Activated T-helper 17 cell treated with anti-CD3 and anti-CD28 coated beads, Interleukin-2, amount 50 U/mL, for 72 hours (primary cell): ENCODE measurements around the gene IRX4. TPM values are rescaled to one million over a fixed set of nuclear protein-coding genes. Genes with fewer than 3 reads are reported as not detected.

Experiments used
- ATAC-seq: fragments of 150-1000 bp; cut with Tn5 transposase; replicated peaks from 2 replicates; pipeline ENCODE4 v1.10.0; 2021; ENCODE audit warnings: mild to moderate bottlenecking, moderate library complexity
- H3K27ac Mint-ChIP-seq: one replicate; pipeline ENCODE4 v1.8.0; 2022; ENCODE audit warnings: mixed read lengths
- H3K27me3 Mint-ChIP-seq: one replicate; pipeline ENCODE4 v1.8.0; 2022; ENCODE audit warnings: mixed read lengths
- H3K36me3 Mint-ChIP-seq: one replicate; pipeline ENCODE4 v1.8.0; 2022; ENCODE audit warnings: low read depth, mild to moderate bottlenecking, mixed read lengths
- H3K4me1 Mint-ChIP-seq: one replicate; pipeline ENCODE4 v1.8.0; 2022; ENCODE audit warnings: mixed read lengths
- H3K4me3 Mint-ChIP-seq: one replicate; pipeline ENCODE4 v1.8.0; 2022; ENCODE audit warnings: mild to moderate bottlenecking, mixed read lengths
- H3K9me3 Mint-ChIP-seq: one replicate; pipeline ENCODE4 v1.8.0; 2022; ENCODE audit warnings: mixed read lengths
- total RNA-seq, 2 donors: library from RNA; stranded (reverse); gene quantifications; one replicate each; pipeline ENCODE4 v1.2.3, GENCODE V29; 2022

The IRX4 gene
- total RNA-seq, 2 donors from 2014 or later: not detected

GRCh38 chr5:1840071-1840547 lies 42.6 kb downstream of the IRX4 start:
- no peaks in the 10 kb centered on the region for H3K36me3 Mint-ChIP-seq
- H3K27ac Mint-ChIP-seq: no peak overlapping the region
- no peaks in the 10 kb centered on the region for H3K4me1 Mint-ChIP-seq
- no peak overlapping the region for H3K4me3 Mint-ChIP-seq
- no peaks in the 10 kb centered on the region for H3K9me3 Mint-ChIP-seq
- ATAC-seq: no peak
- peaks cover 24% of the 10 kb centered on the region for H3K27me3 Mint-ChIP-seq

GRCh38 chr5:1838013-1838412 lies 44.7 kb downstream of the IRX4 start:
- Mint-ChIP-seq H3K9me3 (no peaks in the 10 kb centered on the region), H3K36me3 (no peaks in the 10 kb centered on the region), H3K4me1 (no peaks in the 10 kb centered on the region), H3K27ac (no peak overlapping the region), H3K27me3 (peaks cover 24% of the 10 kb centered on the region), H3K4me3 (no peak overlapping the region)
- ATAC-seq: no peak

- Mint-ChIP-seq H3K9me3 (no peaks in the 10 kb centered on the region), H3K36me3 (no peaks in the 10 kb centered on the region), H3K4me3 (no peak overlapping the region), H3K27me3 (peaks cover 24% of the 10 kb centered on the region), H3K4me1 (no peaks in the 10 kb centered on the region), H3K27ac (no peak overlapping the region)
- no peak for ATAC-seq
Observed at GRCh38 chr5:1836891-1837880, 45.5 kb downstream of the IRX4 start.

- Mint-ChIP-seq H3K27me3 (peaks cover 24% of the 10 kb centered on the region), H3K27ac (no peak overlapping the region), H3K4me3 (no peak overlapping the region), H3K9me3 (no peaks in the 10 kb centered on the region), H3K36me3 (no peaks in the 10 kb centered on the region), H3K4me1 (no peaks in the 10 kb centered on the region)
- ATAC-seq: no peak
Observed at GRCh38 chr5:1836176-1836890, 46.4 kb downstream of the IRX4 start.

GRCh38 chr5:1835431-1835830 lies 47.3 kb downstream of the IRX4 start:
- H3K27me3 Mint-ChIP-seq: peaks cover 22% of the 10 kb centered on the region
- H3K4me3 Mint-ChIP-seq: no peak overlapping the region
- H3K27ac Mint-ChIP-seq: no peak overlapping the region
- no peaks in the 10 kb centered on the region for H3K36me3 Mint-ChIP-seq
- ATAC-seq: no peak
- H3K4me1 Mint-ChIP-seq: no peaks in the 10 kb centered on the region
- H3K9me3 Mint-ChIP-seq: no peaks in the 10 kb centered on the region

GRCh38 chr5:1834721-1835429 lies 47.9 kb downstream of the IRX4 start:
- no peaks in the 10 kb centered on the region for H3K9me3 Mint-ChIP-seq
- no peak for ATAC-seq
- H3K27ac Mint-ChIP-seq: no peak overlapping the region
- H3K4me3 Mint-ChIP-seq: no peak overlapping the region
- H3K36me3 Mint-ChIP-seq: no peaks in the 10 kb centered on the region
- H3K4me1 Mint-ChIP-seq: no peaks in the 10 kb centered on the region
- H3K27me3 Mint-ChIP-seq: peaks cover 19% of the 10 kb centered on the region

GRCh38 chr5:1834022-1834551 lies 48.6 kb downstream of the IRX4 start:
- Mint-ChIP-seq H3K9me3 (no peaks in the 10 kb centered on the region), H3K27me3 (peaks cover 11% of the 10 kb centered on the region), H3K4me3 (no peak overlapping the region)

GRCh38 chr5:1833264-1834021 lies 49.3 kb downstream of the IRX4 start:
- Mint-ChIP-seq H3K27ac (no peak overlapping the region), H3K4me3 (no peak overlapping the region), H3K27me3 (peaks cover 10% of the 10 kb centered on the region), H3K9me3 (no peaks in the 10 kb centered on the region), H3K4me1 (no peaks in the 10 kb centered on the region), H3K36me3 (no peaks in the 10 kb centered on the region)
- no peak for ATAC-seq

More at GRCh38 chr5:1834022-1834551, 48.6 kb downstream of the IRX4 start:
- Mint-ChIP-seq H3K4me1 (no peaks in the 10 kb centered on the region), H3K27ac (no peak overlapping the region), H3K36me3 (no peaks in the 10 kb centered on the region)
- no peak for ATAC-seq

- H3K9me3 Mint-ChIP-seq: no peaks in the 10 kb centered on the region
- H3K27ac Mint-ChIP-seq: no peak overlapping the region
- H3K4me3 Mint-ChIP-seq: no peak overlapping the region
- ATAC-seq: no peak
- H3K27me3 Mint-ChIP-seq: peaks cover 7% of the 10 kb centered on the region
- H3K36me3 Mint-ChIP-seq: no peaks in the 10 kb centered on the region
- H3K4me1 Mint-ChIP-seq: no peaks in the 10 kb centered on the region
Observed at GRCh38 chr5:1832511-1833250, 50.0 kb downstream of the IRX4 start.

GRCh38 chr5:1831677-1832313 lies 50.9 kb downstream of the IRX4 start:
- Mint-ChIP-seq H3K36me3 (no peaks in the 10 kb centered on the region), H3K9me3 (no peaks in the 10 kb centered on the region), H3K4me1 (no peaks in the 10 kb centered on the region), H3K27me3 (peaks cover 5% of the 10 kb centered on the region), H3K4me3 (no peak overlapping the region), H3K27ac (no peak overlapping the region)
- no peak for ATAC-seq

- Mint-ChIP-seq H3K9me3 (no peaks in the 10 kb centered on the region), H3K4me1 (no peaks in the 10 kb centered on the region), H3K4me3 (no peak overlapping the region), H3K36me3 (no peaks in the 10 kb centered on the region), H3K27me3 (peaks cover 4% of the 10 kb centered on the region), H3K27ac (no peak overlapping the region)
- ATAC-seq: no peak
Observed at GRCh38 chr5:1831257-1831656, 51.5 kb downstream of the IRX4 start.

GRCh38 chr5:1830571-1831228 lies 52.0 kb downstream of the IRX4 start:
- Mint-ChIP-seq H3K36me3 (no peaks in the 10 kb centered on the region), H3K4me3 (no peak overlapping the region), H3K4me1 (no peaks in the 10 kb centered on the region), H3K9me3 (no peaks in the 10 kb centered on the region), H3K27ac (no peak overlapping the region), H3K27me3 (peaks cover 4% of the 10 kb centered on the region)
- no peak for ATAC-seq
